GM19452 (cell line): ENCODE measurements around the gene LOXL1.
"Not testable (repeated sequence)": the region's sequence is repeated elsewhere in the genome, so short reads cannot be mapped to it uniquely, and the experiment has no call there.

Experiments used
- ATAC-seq: cut with Tn5 transposase; IDR thresholded peaks from one replicate; pipeline ENCODE4 v1.9.1; 2021; ENCODE audit not compliant: unreplicated experiment

The LOXL1 gene

GRCh38 chr15:73937296-73937695, 11.0 kb downstream of the LOXL1 start:
- no peak for ATAC-seq

GRCh38 chr15:73937726-73938125, 11.5 kb downstream of the LOXL1 start:
- no peak for ATAC-seq

DNA sequence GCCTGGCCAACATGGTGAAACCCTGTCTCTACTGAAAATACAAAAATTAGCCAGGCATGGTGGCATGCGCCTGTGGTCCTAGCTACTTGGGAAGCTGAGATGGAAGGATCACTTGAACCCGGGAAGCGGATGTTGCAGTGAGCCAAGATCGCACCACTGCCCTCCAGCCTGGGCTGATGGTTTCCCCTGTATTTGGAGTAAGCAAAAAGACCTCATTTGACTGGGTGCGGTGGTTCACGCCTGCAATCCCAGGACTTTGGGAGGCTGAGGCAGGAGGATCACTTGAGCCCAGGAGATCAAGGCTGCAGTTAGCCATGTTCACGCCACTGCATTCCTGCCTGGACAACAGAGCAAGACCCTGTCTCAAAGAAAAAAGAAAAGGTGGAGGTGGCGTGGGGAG, 12.3 kb downstream of the LOXL1 start:
- not testable (repeated sequence) for ATAC-seq

- no peak for ATAC-seq
These were observed 12.9 kb downstream of the LOXL1 start for GRCh38 chr15:73939138-73939537.

GRCh38 chr15:73940061-73940981, 14.1 kb downstream of the LOXL1 start:
- ATAC-seq: no peak

DNA sequence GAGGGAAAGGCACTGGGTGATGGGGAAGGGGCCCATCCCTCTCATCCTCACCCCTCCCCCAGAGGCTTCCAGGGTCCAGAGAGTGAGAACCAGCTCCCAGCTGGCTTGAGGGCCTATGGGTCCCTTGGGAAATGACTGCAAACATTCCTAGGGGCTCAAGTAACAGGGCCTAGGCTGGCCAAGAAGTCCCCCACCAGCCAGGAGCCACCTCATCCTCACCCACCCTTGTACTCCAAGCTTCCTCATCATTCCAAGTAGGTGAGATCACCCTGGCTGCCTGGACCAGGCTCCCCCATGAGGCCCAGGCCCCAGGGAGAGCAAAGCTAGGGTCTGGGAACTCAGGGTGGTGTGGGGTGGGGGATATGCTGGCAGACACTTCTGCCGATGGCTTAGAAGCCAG, 14.8 kb downstream of the LOXL1 start:
- no peak for ATAC-seq

DNA sequence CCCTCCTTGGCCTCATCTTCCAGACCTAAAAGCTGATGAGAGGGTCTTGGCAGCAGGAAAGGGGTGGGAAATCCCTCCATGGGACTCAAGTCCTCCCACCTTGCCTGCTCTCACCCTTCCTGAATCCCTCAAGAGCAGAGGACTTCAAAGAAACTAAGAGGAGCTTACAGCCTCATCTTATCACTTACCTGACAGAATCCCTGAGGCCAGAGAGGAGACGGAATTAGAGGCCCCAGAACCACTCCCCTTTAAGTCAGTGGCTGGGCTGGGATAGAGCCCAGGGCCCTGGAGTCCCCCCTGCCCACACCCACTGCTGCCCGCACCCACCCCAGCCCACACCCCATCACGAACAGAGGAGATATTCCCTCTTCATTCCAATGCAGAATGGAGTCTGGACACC, 15.2 kb downstream of the LOXL1 start:
- ATAC-seq: no peak

DNA sequence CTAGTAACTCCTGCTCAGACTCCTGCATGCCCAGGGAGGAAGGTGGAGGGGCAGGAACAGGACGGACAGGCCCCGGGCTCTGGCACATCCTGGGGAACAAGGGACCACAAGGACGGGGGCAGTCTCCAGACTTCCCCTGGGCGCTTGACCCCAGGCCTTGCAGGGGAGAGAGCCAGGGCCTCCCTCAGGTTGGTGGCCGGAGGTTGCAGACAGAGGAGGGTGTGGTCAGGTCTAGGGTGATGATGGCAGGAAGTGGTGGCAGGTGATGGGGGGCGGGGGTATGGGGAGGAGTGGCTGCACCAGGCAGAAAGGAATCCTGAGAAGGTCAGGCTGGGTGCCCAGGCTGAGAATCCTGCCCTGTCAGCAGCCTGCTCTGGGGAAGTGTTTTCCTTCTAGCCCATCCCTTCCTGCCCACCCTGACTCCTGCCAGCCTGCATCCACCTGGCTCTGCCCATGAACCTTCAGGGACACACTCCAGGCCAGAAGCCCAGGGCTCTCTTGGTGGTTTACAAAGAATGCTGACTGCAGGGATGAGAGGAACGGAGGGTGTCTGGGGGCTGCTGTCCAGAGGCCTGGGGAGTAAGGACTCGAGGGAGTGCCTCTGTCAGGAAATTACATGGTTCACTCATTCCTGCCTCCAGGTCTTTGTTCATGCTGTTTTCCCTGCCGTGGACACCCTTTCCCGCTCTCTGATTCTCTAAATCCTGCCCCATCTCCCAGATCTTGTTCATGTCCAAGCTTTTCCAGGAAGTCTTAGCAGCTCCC, 15.8 kb downstream of the LOXL1 start:
- ATAC-seq: no peak

DNA sequence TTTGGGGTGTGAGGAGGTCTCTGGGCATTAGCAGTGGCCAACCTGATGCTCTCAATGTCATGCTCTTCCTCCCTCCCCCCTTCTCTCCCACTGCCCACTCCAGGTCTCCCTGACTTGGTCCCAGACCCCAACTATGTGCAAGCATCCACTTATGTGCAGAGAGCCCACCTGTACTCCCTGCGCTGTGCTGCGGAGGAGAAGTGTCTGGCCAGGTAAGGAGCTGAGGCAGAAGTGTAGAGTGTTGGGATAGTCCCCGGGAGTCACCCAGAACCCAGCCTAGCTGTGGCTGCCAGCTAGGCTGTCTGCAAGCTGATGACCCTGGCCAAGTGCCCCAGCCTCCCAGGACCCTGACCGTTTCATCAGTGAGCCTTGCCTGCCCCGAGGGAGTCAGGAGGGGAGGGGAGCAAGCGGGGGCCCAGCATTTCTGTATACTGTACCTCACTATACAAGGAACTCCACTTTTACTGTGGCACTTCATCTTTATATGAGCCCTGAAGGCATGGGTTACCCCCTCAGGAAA, 16.5 kb downstream of the LOXL1 start:
- ATAC-seq: no peak

GRCh38 chr15:73944161-73945129, 18.2 kb downstream of the LOXL1 start:
- ATAC-seq: no peak

- ATAC-seq: no peak
These were observed 18.9 kb downstream of the LOXL1 start for GRCh38 chr15:73945130-73945508.

DNA sequence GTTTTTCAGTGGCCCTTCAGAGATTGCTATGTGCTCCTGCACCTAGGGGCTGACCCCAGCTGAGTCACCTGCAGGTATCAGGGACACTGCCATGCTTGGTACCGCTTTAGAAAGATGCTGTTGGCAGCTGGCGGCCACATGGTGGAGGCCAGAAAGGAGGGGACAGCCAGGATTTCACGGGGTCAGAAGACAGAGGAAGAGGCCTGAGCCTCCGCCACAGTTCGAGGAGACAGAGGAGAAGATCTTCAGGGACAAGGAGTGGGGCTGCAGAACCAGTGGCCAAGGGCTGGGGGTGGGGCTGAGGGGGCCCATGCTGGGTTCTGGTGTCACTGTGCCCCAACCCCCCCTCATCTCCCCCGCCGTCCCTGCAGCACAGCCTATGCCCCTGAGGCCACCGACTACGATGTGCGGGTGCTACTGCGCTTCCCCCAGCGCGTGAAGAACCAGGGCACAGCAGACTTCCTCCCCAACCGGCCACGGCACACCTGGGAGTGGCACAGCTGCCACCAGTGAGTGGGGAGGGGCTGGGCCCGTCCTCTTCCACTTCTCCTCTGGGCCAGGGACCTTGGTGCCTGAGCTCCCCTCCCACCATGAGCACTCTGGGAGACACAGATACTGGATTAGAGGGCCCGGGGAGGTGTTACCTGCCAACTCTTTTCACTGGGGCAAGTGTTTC, 19.9 kb downstream of the LOXL1 start:
- ATAC-seq: no peak

DNA sequence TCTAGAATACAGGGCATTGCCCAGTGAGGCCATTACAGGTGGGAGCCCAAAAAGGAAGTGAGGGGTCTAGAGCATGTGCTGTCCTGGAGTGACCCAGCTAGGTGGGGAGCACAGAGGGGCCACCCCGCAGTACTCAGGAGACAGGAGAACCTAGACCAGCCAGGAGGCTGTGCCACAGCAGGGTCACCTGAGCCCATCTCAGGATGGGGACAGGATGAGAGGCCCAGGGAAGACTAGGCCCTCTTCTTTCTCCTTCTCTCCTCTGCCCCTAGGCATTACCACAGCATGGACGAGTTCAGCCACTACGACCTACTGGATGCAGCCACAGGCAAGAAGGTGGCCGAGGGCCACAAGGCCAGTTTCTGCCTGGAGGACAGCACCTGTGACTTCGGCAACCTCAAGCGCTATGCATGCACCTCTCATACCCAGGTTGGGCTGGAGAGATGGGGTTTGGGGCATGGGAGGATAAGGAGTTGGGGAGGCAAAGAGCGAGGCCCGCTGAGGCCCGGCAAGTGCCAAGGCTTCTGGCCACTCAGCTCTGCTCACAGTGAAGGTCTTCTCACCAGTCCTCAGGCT, 20.6 kb downstream of the LOXL1 start:
- ATAC-seq: no peak

DNA sequence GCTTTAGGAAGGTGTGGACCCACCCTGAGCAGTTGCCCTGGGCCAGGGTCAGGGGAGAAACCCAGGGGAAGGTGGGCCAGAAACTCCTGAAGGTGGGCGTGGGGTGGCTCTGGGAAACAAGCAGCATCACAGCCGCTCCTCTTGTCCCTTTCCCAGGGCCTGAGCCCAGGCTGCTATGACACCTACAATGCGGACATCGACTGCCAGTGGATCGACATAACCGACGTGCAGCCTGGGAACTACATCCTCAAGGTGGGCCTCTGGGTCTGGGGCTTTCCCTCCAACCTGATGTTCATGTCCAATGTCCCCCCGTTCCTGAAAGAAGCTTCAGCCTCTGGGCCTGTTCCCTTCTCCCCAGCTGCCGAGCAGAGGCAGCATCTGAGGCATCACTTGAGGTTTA, 21.4 kb downstream of the LOXL1 start:
- ATAC-seq: no peak

GRCh38 chr15:73948396-73948795, 22.1 kb downstream of the LOXL1 start:
- ATAC-seq: no peak

DNA sequence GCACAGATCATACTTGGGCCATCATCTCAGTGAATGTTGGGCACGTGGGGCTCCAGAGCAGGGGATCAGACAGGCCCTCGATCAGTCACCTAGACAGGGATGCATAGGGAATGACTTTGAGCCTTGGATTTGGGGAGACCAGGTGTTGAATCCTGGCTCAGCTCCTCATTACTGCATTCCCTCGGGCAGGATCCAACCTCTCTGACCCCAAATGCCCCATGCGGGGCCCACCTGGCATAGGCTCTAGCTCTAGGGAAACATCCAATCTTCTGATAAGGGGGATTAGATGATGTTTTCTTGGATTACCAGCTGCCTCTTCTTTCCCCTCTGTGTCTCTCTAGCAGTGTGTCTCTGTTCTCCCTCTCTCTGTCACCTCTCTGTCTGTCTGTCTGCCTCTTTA, 22.7 kb downstream of the LOXL1 start:
- no peak for ATAC-seq

DNA sequence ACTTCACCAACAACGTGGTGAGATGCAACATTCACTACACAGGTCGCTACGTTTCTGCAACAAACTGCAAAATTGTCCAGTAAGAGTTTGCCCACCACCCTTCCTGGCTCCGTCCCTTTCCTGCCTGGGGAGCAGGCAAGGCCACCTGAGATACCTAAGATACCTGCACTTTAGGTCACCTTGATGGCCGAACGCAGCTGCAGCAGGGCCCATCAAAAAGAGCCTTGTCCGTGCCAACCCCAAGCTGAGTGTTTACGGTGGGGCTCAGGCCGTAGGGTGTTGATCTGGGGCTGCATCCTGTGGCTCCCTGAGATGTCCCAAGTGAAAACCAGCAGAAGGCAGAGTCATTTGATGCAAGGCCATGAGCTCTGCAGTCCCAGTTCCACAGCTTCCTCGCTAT, 23.2 kb downstream of the LOXL1 start:
- no peak for ATAC-seq

GRCh38 chr15:73950479-73950830, 24.2 kb downstream of the LOXL1 start:
- ATAC-seq: no peak

DNA sequence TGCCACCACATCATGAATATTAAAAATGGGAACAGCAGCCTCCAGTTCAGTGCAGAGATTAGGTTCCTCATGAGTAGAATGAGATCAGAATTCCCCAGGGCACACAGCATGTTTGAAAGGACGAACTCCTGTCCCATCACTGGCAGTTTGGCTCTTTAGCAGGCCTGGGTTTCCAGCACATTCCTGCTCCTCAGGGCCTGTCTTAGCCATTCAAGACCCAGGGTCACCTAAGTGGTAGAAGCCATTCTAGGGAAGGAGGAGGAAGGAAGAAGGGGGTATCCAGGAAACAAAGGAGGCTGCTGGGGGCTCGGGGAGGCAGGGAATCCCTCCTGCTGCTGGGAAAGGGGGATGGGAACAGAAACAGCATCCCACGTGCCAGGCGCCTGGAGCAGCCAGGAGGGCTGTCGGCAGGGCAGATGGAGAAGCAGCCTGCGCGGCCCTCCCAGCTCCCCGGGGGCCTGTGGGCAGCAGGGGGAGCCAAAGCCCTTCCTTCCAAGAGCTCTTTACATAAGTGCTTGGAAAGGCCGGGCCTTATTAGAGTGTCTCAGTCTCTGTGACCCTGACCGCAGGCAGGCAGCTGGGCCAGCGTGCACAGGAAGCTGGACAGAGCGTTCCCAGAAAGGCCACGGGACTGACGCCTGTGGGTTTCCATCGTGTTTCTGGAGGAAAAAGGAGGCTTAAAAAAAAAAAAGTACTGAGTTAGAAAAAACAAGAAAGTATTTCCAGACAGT, 24.7 kb downstream of the LOXL1 start:
- ATAC-seq: no peak
